GM21825 (cell line): ENCODE results near the gene RTL10.
A peak's percentile ranks its signal among the peaks of the same experiment; 100 is the strongest.

Experiments used
- ATAC-seq: cut with Tn5 transposase; IDR thresholded peaks from one replicate; pipeline ENCODE4 v1.9.1; 2021; ENCODE audit warnings: mild to moderate bottlenecking, moderate library complexity; ENCODE audit not compliant: unreplicated experiment

RTL10 gene, protein sequence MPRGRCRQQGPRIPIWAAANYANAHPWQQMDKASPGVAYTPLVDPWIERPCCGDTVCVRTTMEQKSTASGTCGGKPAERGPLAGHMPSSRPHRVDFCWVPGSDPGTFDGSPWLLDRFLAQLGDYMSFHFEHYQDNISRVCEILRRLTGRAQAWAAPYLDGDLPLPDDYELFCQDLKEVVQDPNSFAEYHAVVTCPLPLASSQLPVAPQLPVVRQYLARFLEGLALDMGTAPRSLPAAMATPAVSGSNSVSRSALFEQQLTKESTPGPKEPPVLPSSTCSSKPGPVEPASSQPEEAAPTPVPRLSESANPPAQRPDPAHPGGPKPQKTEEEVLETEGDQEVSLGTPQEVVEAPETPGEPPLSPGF

DNA sequence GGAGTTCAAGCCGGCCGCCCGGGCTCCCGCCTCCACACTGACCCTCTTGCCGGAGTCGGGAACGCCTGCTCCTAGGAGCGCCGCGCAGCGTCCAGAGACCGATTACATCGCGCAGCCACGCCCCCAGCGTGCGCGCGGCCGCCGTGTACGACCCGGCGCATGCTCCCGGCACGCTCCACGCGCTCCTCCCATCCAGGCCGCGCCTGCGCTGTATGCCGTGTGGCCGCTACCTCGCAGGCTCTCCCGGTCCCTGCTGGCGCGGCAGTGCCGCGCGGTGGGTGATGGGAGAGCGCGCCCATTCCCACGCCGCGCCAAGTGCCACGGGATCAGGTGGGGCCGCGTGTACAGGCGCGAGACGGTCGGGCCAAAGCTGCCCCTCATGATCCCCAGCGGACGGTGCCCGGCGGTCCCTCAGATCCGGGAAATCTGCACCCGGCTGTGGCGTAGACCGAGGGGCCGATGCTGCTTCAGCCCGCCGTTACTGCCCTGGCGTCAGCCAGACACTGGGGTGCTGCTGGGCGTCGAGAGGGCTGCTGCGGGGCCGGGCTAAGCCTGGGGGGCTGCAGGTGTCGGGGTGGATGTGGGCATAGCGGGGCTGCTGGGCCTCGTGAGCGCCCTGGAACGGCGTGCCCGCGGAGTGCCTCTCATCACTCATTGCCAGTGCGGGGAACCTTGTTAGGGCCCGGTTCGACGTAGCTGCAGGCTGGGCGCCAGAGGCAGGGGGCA, at the start of gene RTL10, which contains the start of gene GNB1L:
Gene RTL10, minus strand, starts transcription at position 97 of the 726 bp plus-strand sequence. CDS start 2,613 bp downstream, outside the sequence.
Gene GNB1L, minus strand, starts transcription at position 97 of the 726 bp plus-strand sequence. CDS start 33,519 bp downstream, outside the sequence.
- ATAC-seq: peak; percentile 71

- no peak for ATAC-seq
These were observed 49.6 kb upstream of the RTL10 start for GRCh38 chr22:19904174-19904856.

- no peak for ATAC-seq
These were observed 48.8 kb upstream of the RTL10 start for GRCh38 chr22:19903513-19903912.

GRCh38 chr22:19903031-19903430, 48.4 kb upstream of the RTL10 start:
- no peak for ATAC-seq

DNA sequence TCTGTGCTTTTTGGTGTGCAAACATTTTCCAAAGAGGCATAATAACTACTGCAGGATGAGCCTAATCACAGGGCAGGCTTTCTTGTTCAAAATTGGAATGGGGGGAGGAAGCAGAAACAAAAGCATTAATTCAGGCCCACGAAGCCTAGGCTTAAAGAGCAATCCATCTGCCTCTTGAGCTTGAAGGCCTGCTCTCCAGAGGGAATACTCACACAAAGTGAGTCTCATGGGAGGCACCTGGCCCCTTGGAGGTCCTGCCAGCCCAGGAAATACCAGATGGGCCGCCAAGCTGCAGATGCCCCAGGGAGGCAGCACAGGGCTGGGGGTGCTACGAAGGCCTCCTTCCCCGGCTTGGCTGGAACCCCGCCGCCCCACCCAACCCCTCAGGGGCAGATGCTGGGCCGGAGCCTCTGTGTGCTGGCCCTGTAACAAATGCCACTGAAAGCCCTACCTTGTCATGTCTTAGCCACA, 47.6 kb upstream of the RTL10 start:
- ATAC-seq: no peak

DNA sequence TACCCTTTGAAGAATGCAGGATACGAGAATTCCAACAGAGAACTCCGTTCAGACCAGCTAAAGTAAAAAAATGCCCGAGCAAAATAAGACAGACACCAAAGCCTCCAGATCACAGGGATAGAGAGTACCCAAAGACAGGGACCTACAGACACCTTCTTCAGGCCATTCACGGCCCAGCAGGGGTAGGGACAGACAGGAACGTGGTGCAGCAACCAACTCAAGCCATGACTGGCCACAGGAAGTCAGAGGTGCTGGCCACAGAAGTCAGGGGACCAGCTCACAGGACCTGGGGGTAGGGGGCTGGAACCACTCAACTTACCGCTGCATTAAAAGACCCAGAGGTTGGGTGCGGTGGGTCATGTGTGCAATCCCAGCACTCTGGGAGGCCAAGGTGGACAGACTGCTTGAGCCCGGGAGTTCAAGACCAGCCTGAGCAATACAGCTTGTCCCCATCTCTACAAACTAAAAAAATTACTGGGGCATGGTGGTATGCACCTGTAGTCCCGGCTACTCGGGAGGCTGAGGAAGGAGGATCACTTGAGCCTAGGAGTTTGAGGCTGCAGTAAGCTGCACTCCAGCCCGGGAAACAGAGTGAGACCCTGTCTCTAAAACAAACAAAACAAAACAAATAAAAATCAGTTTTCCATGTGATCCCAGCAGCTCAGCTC, 47.0 kb upstream of the RTL10 start:
- no peak for ATAC-seq

GRCh38 chr22:19900707-19901436, 46.2 kb upstream of the RTL10 start:
- no peak for ATAC-seq

GRCh38 chr22:19898831-19899567, 44.3 kb upstream of the RTL10 start:
- no peak for ATAC-seq

- ATAC-seq: no peak
These were observed 43.5 kb upstream of the RTL10 start for GRCh38 chr22:19898145-19898544.

GRCh38 chr22:19897726-19898125, 43.1 kb upstream of the RTL10 start:
- ATAC-seq: no peak

- ATAC-seq: no peak
These were observed 42.1 kb upstream of the RTL10 start for GRCh38 chr22:19896665-19897355.

DNA sequence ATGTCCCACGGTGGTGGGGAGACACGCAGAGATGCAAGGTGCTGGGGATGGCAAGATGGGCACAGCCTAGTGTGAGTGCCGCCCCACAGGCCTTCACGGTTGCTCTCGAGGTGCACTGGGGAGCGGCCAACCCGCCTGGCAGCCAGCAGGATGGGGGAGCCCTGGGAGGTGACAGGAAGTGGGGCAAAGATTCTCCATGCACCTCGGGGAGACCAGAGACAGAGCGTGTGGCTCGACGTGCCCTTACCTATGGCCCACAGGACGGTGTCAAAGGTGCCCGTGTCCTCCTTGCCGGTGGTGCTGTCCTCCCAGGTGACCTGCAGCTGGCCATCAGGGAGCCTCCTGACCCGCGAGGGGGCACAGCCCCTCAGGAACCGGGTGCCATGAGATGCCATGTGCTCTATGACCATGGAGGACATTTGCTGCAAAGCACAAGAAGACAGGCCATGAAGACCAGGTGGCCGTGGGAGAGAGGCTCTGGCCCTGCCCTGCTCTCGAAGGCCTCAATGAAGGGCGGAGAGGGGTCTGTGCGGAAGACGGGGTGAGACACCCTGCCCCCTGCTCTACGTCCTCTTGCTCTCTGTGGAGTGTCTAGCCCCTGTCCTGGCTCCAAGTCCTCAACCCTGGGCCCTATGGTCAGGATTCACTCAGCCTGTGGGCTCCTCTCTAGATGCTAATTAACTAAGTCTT, 40.6 kb upstream of the RTL10 start:
- no peak for ATAC-seq

DNA sequence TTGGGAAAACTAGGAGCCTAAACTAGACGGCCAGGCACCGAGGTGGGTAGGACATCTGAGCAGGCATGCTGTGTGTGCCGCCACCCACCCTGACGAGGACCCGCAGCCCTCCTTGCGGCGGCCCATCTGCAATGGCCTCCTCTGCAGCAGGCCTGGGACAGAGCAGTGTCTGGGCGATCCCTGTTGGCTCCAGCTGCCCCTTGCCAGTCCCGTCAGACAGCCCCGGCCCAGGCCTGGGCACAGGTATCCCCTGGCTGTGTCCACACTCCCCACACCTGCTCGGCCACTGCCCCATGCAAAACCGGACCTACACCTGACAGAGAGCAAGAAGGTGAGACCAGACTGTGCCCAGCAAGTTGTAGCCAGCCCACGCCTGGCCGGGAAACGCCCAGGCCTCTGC, 38.7 kb upstream of the RTL10 start:
- no peak for ATAC-seq

GRCh38 chr22:19892925-19893324, 38.3 kb upstream of the RTL10 start:
- ATAC-seq: no peak

- ATAC-seq: no peak
These were observed 37.7 kb upstream of the RTL10 start for GRCh38 chr22:19892257-19892879.

GRCh38 chr22:19891317-19892256, 36.9 kb upstream of the RTL10 start:
- ATAC-seq: no peak
